ENCODE results near the gene NOS3.

- TF ChIP-seq POLR2AphosphoS5 (IDR thresholded peaks at IDR 0.05; ENCODE audit: low read depth, low read length) (no peak), TAF1 (IDR thresholded peaks at IDR 0.05; ENCODE audit: borderline replicate concordance, insufficient read depth, low read length) (no peak), REST (IDR thresholded peaks at IDR 0.05; ENCODE audit: insufficient read depth in 1 of 2, low read depth in 2 of 2, low read length in 2 of 2) (no peak), SIN3A (IDR thresholded peaks at IDR 0.05; ENCODE audit: borderline replicate concordance, insufficient read depth, low read length) (no peak), FOXP2 (optimal IDR thresholded peaks at IDR 0.05; ENCODE audit: borderline replicate concordance, extremely low read depth, extremely low read length, insufficient read depth) (no peak)
These were observed 48.0 kb upstream of the NOS3 start for GRCh38 chr7:150942591-150943452.

All from PFSK-1 (cell line).